ENCODE data around the gene OR4E1.
"Not testable (repeated sequence)": the region's sequence is repeated elsewhere in the genome, so short reads cannot be mapped to it uniquely, and the experiment has no call there.

OR4E1 gene

DNA sequence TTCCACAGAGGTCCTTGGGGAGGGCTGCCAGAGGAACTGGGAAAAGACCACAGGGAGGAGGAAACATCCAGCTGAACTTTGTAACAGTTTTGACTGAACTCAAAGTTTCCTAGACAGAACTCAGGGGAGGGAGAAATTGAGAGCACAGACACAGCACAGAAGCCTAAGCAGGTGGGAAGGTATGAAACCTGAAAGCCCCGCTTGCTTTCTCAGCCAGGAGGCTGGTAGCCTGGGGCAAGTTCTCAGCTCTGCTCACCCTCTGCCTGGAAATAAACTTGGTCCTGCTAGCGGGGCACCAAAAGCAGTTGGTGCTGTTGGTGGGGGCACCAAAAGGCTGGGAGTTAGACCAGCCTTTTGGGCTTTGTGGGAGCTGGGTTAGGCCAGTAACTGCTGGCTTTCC lies 25.9 kb upstream of the OR4E1 start:
- Histone ChIP-seq H3K4me3 (ENCODE audit: low read depth, low read length) (no peak overlapping the region), H3K36me3 (ENCODE audit: control insufficient read depth, insufficient read depth, low read length) (no peaks in the 10 kb centered on the region), H3K27ac (no peak overlapping the region), H3K4me2 (ENCODE audit: low read length) (no peak overlapping the region), H3K9ac (no peak overlapping the region), H2AFZ (no peak overlapping the region), H3K27me3 (ENCODE audit: control insufficient read depth, insufficient read depth, low read length) (no peaks in the 10 kb centered on the region), H3K9me3 (ENCODE audit: control insufficient read depth, low read length) (no peaks in the 10 kb centered on the region), H3K4me1 (no peaks in the 10 kb centered on the region), H3K79me2 (no peaks in the 10 kb centered on the region)
- TF ChIP-seq, protein P1, sequence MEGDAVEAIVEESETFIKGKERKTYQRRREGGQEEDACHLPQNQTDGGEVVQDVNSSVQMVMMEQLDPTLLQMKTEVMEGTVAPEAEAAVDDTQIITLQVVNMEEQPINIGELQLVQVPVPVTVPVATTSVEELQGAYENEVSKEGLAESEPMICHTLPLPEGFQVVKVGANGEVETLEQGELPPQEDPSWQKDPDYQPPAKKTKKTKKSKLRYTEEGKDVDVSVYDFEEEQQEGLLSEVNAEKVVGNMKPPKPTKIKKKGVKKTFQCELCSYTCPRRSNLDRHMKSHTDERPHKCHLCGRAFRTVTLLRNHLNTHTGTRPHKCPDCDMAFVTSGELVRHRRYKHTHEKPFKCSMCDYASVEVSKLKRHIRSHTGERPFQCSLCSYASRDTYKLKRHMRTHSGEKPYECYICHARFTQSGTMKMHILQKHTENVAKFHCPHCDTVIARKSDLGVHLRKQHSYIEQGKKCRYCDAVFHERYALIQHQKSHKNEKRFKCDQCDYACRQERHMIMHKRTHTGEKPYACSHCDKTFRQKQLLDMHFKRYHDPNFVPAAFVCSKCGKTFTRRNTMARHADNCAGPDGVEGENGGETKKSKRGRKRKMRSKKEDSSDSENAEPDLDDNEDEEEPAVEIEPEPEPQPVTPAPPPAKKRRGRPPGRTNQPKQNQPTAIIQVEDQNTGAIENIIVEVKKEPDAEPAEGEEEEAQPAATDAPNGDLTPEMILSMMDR (IDR thresholded peaks at IDR 0.05), result no peak

- H3K27ac ChIP-seq, H2AFZ ChIP-seq: not testable (repeated sequence)
Observed at GRCh38 chr14:21698538-21698937, 24.9 kb upstream of the OR4E1 start.

DNA sequence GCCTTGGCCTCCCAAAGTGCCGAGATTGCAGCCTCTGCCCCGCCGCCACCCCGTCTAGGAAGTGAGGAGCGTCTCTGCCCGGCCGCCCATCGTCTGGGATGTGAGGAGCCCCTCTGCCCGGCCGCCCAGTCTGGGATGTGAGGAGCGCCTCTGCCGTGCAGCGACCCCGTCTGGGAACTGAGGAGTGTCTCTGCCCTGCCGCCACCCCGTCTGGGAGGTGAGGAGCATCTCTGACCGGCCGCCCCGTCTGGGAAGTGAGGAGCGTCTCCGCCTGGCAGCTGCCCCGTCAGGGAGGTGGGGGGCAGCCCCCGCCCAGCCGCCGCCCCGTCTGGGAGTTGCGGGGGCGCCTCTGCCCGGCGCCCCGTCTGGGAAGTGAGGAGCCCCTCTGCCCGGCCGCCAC lies 24.0 kb upstream of the OR4E1 start:
- H3K4me3 ChIP-seq (ENCODE audit: low read depth, low read length); H3K79me2 ChIP-seq; H3K36me3 ChIP-seq (ENCODE audit: control insufficient read depth, insufficient read depth, low read length); H3K27ac ChIP-seq; H3K27me3 ChIP-seq (ENCODE audit: control insufficient read depth, insufficient read depth, low read length); H2AFZ ChIP-seq; H3K4me1 ChIP-seq; H3K4me2 ChIP-seq (ENCODE audit: low read length); H3K9ac ChIP-seq; H3K9me3 ChIP-seq (ENCODE audit: control insufficient read depth, low read length): not testable (repeated sequence)

More at GRCh38 chr14:21698538-21698937, 24.9 kb upstream of the OR4E1 start:
- not testable (repeated sequence) for H3K79me2 ChIP-seq; H3K36me3 ChIP-seq (ENCODE audit: control insufficient read depth, insufficient read depth, low read length); H3K9me3 ChIP-seq (ENCODE audit: control insufficient read depth, low read length); H3K9ac ChIP-seq; H3K4me3 ChIP-seq (ENCODE audit: low read depth, low read length); H3K4me2 ChIP-seq (ENCODE audit: low read length); H3K27me3 ChIP-seq (ENCODE audit: control insufficient read depth, insufficient read depth, low read length); H3K4me1 ChIP-seq

- Histone ChIP-seq H3K4me3 (ENCODE audit: low read depth, low read length) (no peak overlapping the region), H3K4me1 (no peaks in the 10 kb centered on the region), H3K27me3 (ENCODE audit: control insufficient read depth, insufficient read depth, low read length) (no peaks in the 10 kb centered on the region), H3K4me2 (ENCODE audit: low read length) (no peak overlapping the region), H3K27ac (no peak overlapping the region), H3K9me3 (ENCODE audit: control insufficient read depth, low read length) (no peaks in the 10 kb centered on the region), H3K79me2 (no peaks in the 10 kb centered on the region), H2AFZ (no peak overlapping the region), H3K9ac (no peak overlapping the region), H3K36me3 (ENCODE audit: control insufficient read depth, insufficient read depth, low read length) (no peaks in the 10 kb centered on the region)
- TF ChIP-seq, protein P1 (IDR thresholded peaks at IDR 0.05), result no peak
Observed at GRCh38 chr14:21694425-21694824, 20.8 kb upstream of the OR4E1 start.

DNA sequence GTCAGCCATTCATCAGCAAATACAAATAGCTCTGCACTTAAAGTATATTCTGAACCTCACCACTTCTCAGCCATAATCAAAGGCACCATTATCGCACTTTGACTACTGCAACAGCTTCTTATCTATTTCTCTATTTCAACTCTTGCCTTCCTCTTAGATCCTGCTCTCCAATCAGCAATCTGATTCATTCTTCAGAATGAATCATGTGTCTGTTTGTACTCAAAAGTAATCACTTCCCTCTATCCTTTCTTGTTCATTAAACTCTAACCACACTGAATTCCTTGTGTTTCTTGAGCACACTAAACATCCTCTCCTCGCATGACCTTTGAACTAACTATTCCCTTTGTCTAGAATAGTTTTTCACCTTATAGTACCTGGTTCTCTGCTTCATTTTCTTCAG lies 12.8 kb upstream of the OR4E1 start:
- no peaks in the 10 kb centered on the region for H3K36me3 ChIP-seq (ENCODE audit: control insufficient read depth, insufficient read depth, low read length)
- no peaks in the 10 kb centered on the region for H3K79me2 ChIP-seq
- H3K27me3 ChIP-seq (ENCODE audit: control insufficient read depth, insufficient read depth, low read length), result no peaks in the 10 kb centered on the region
- no peaks in the 10 kb centered on the region for H3K4me1 ChIP-seq
- TF ChIP-seq, protein P1 (IDR thresholded peaks at IDR 0.05), result no peak
- H3K9ac ChIP-seq, result no peak overlapping the region
- no peak overlapping the region for H3K4me2 ChIP-seq (ENCODE audit: low read length)
- H3K4me3 ChIP-seq (ENCODE audit: low read depth, low read length), result no peak overlapping the region
- no peak overlapping the region for H3K27ac ChIP-seq
- H2AFZ ChIP-seq, result no peak overlapping the region
- no peaks in the 10 kb centered on the region for H3K9me3 ChIP-seq (ENCODE audit: control insufficient read depth, low read length)

DNA sequence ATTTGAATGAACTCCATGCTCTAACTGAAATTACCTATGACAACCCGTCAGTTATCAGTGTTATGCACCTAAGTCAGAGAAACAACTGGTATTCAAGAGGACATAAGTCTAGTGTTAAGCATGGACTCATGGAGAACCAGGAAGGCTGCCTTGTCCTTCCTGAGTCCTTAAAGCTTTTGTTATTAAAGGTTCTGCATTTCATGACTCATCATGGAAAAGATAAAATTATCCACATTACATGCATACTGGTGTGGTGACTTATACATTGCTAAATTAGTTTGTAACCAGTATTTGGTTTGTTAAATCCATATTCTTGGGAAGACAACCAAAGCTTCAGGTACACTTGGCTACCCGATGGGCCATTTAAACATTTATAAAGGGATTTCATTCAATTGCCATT lies 6.5 kb upstream of the OR4E1 start:
- H3K27me3 ChIP-seq (ENCODE audit: control insufficient read depth, insufficient read depth, low read length), result no peaks in the 10 kb centered on the region
- no peak overlapping the region for H3K9ac ChIP-seq
- H3K36me3 ChIP-seq (ENCODE audit: control insufficient read depth, insufficient read depth, low read length), result no peaks in the 10 kb centered on the region
- no peak overlapping the region for H3K4me2 ChIP-seq (ENCODE audit: low read length)
- H3K4me3 ChIP-seq (ENCODE audit: low read depth, low read length), result no peak overlapping the region
- H3K4me1 ChIP-seq, result no peaks in the 10 kb centered on the region
- TF ChIP-seq, protein P1 (IDR thresholded peaks at IDR 0.05), result no peak
- H2AFZ ChIP-seq, result no peak overlapping the region
- no peaks in the 10 kb centered on the region for H3K9me3 ChIP-seq (ENCODE audit: control insufficient read depth, low read length)
- no peaks in the 10 kb centered on the region for H3K79me2 ChIP-seq
- no peak overlapping the region for H3K27ac ChIP-seq
